ENCODE data around the gene KIAA1549.

DNA sequence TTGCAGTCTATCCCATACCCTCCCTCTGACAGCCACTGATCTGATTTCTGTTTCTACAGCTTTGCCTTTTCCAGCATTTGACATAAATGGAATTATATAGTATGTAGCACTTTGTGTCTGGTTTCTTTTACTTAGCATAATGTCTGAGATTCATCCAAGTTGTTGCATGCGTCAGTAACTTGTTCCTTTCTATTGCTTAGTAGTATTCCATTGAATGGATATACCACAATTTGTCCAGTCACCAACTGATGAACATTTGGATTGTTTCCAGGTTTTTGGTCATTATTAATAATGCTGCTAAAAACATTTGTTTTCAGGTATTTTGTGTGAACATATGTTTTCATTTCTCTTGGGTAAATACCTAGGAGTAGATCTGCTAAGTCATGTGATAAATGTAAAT lies 6.5 kb upstream of the KIAA1549 start:
- TF ChIP-seq, protein P1, sequence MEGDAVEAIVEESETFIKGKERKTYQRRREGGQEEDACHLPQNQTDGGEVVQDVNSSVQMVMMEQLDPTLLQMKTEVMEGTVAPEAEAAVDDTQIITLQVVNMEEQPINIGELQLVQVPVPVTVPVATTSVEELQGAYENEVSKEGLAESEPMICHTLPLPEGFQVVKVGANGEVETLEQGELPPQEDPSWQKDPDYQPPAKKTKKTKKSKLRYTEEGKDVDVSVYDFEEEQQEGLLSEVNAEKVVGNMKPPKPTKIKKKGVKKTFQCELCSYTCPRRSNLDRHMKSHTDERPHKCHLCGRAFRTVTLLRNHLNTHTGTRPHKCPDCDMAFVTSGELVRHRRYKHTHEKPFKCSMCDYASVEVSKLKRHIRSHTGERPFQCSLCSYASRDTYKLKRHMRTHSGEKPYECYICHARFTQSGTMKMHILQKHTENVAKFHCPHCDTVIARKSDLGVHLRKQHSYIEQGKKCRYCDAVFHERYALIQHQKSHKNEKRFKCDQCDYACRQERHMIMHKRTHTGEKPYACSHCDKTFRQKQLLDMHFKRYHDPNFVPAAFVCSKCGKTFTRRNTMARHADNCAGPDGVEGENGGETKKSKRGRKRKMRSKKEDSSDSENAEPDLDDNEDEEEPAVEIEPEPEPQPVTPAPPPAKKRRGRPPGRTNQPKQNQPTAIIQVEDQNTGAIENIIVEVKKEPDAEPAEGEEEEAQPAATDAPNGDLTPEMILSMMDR (IDR thresholded peaks at IDR 0.05) = no peak
- no peak for TF ChIP-seq POLR2A (IDR thresholded peaks at IDR 0.05)
